Central memory CD8-positive, alpha-beta T cell (primary cell): ENCODE results near the gene PARP3.
"Not testable (repeated sequence)": the region's sequence is repeated elsewhere in the genome, so short reads cannot be mapped to it uniquely, and the experiment has no call there.

Experiments used
- ATAC-seq: fragments of 150-1000 bp; cut with Tn5 transposase; replicated peaks from 2 replicates; pipeline ENCODE4 v1.10.0; 2022; ENCODE audit warnings: mild to moderate bottlenecking, moderate FRiP score, moderate number of reproducible peaks; ENCODE audit not compliant: poor library complexity, severe bottlenecking; ENCODE audit errors: extremely low read depth
- DNase-seq, 2 donors: peaks; one replicate each; pipeline ENCODE4 v3.0.0; 2021; ENCODE audit warnings: low spot score in 2 of 2
- H3K27ac Mint-ChIP-seq: one replicate; pipeline ENCODE4 v1.8.0; 2022; ENCODE audit warnings: low read depth, mild to moderate bottlenecking, moderate library complexity, mixed read lengths
- H3K27me3 Mint-ChIP-seq: one replicate; pipeline ENCODE4 v1.8.0; 2022; ENCODE audit warnings: mixed read lengths
- H3K36me3 Mint-ChIP-seq: one replicate; pipeline ENCODE4 v1.8.0; 2022; ENCODE audit warnings: mild to moderate bottlenecking, moderate library complexity, mixed read lengths; ENCODE audit not compliant: insufficient read depth
- H3K4me1 Mint-ChIP-seq: one replicate; pipeline ENCODE4 v1.8.0; 2022; ENCODE audit warnings: mixed read lengths
- H3K4me3 Mint-ChIP-seq: one replicate; pipeline ENCODE4 v1.8.0; 2022; ENCODE audit warnings: mild to moderate bottlenecking, moderate library complexity, mixed read lengths
- H3K9me3 Mint-ChIP-seq: one replicate; pipeline ENCODE4 v1.8.0; 2022; ENCODE audit warnings: mixed read lengths

PARP3 gene

DNA sequence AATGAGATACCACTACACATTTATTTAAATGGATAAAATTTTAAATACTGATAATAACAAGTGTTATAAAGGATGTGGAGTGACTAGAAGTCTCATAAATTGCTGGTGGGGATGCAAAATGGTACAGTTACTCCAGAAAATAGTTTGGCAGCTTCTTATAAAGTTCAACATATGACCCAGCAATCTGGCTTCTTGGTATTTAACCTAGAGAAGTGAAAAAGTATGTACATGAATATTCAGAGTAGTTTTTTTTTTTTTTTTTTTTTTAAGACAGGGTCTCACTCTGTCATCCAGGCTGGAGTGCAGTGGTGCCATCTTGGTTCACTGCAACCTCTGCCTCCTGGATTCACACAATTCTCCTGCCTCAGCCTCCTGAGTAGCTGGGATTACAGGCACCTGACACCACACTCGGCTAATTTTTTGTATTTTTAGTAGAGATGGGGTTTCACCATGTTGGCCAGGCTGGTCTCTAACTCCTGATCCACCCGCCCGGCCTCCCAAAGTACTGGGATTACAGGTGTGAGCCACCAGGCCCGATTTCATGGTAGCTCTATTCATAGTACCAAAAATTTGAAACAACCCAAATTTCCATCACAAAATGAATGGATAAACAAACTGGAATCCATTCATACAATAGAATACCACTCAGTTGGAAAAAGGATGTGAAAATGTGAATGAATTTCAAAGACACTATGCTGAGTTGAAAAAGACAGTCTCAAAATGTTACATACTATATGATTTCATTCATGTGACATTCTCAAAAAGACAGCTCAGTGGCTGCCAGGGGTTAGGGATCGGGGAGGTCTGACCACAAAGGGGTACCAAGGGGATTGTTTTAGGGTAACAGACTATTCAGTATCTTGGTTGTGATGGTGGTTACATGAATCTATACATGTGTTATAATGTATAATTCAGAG is 14.8 kb upstream of the PARP3 start:
- no peak overlapping the region for H3K27ac Mint-ChIP-seq
- H3K27me3 Mint-ChIP-seq: peaks cover 4% of the 10 kb centered on the region
- H3K9me3 Mint-ChIP-seq: no peaks in the 10 kb centered on the region
- peaks cover 2% of the 10 kb centered on the region for H3K36me3 Mint-ChIP-seq
- H3K4me3 Mint-ChIP-seq: no peak overlapping the region
- ATAC-seq: no peak
- DNase-seq: no peak
- H3K4me1 Mint-ChIP-seq: no peaks in the 10 kb centered on the region

DNA sequence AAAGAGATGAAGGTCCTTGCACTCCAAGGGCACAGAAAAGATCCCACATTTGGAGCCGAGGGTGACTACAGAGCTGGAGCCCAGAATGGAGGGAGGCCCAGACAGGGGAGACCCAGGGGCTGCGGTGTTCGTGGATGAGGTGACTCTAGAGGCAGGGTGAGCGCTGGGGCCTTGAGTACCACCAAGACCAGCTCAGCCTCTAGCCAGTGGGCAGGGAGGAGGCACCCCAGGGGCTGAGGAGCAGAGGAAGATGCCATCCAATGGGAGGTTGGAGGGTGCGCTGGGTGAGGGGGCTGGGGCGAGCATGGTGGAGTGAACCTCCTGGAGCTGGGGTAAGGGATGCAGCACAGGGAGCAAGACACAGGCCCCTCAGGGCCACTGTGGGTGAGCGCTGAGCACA is 13.7 kb upstream of the PARP3 start:
- Mint-ChIP-seq H3K4me1 (no peaks in the 10 kb centered on the region), H3K9me3 (no peaks in the 10 kb centered on the region), H3K36me3 (peaks cover 2% of the 10 kb centered on the region), H3K27me3 (no peaks in the 10 kb centered on the region), H3K4me3 (no peak overlapping the region), H3K27ac (no peak overlapping the region)
- ATAC-seq (no peak), DNase-seq (no peak)

DNA sequence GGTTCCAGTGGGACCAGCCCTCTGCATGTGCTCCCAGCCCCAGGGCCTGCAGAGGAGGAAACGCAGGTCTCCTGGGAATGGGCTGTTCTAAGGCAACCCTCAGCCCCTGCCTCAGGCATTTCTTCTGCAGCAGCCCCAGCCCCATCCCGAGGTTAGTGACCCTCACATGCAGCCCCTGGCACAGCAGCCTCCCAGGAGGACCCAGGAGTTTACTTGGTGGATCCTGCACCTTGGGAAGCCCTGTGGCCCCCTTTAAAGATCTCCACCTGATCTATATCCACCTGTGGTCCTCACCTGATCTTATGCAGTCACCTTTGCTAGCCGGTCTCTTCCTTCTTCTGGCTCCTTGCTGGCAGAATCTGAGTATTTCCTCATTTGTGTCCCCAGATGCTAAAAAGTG is 13.2 kb upstream of the PARP3 start:
- H3K9me3 Mint-ChIP-seq, ATAC-seq, DNase-seq, H3K4me3 Mint-ChIP-seq, H3K36me3 Mint-ChIP-seq, H3K27me3 Mint-ChIP-seq, H3K27ac Mint-ChIP-seq, H3K4me1 Mint-ChIP-seq: not testable (repeated sequence)

DNA sequence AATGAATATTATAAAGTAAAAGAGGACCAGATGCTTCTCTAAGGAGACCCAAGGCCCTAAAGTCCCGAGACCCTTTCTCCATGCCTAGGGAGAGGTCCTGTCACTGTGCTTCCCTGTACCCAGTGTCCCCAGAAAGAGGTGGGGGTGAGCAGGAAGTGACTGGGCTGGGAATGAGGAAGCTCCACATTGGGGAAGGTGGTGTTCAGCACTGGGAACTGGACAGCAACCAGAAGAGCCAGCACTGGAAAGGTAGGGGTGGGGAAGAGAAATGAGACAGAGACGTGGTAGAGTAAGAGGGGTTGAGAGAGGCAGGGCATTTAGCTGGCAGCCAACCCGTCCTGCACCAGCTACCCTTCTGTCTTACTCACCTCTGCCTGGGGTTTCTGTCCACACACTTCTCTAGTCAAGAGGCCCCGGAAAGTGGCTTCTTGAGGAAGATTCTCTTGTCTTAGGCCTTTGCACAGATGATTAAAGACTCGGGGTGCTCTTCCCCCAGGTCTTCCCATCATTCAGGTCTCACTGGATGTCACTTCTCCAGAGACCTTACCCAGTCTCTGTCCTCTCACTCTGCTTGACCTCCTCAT is 12.7 kb upstream of the PARP3 start:
- ATAC-seq (no peak), DNase-seq (no peak)
- Mint-ChIP-seq H3K27ac (no peak overlapping the region), H3K4me1 (no peaks in the 10 kb centered on the region), H3K4me3 (no peak overlapping the region), H3K27me3 (no peaks in the 10 kb centered on the region), H3K9me3 (no peaks in the 10 kb centered on the region), H3K36me3 (peaks cover 6% of the 10 kb centered on the region)

DNA sequence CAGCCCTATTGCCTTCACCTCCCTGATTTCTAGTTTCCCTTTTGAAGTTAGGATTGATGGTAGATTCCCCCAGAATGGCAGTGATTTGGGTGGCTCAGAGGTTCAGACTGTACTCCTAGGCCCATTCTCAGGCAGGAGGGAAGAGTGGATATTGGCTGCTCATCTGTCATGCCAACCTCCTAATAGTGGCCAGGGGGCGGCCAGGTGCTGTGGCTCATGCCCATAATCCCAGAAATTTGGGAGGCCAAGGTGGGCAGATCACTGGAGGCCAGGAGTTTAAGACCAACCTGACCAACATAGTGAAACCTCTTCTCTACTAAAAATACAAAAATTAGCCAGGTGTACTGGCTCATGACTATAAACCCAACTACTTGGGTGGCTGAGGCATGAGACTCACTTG is 11.7 kb upstream of the PARP3 start:
- no peak for ATAC-seq
- no peak for DNase-seq
- no peaks in the 10 kb centered on the region for H3K4me1 Mint-ChIP-seq
- peaks cover 9% of the 10 kb centered on the region for H3K36me3 Mint-ChIP-seq
- no peaks in the 10 kb centered on the region for H3K27me3 Mint-ChIP-seq
- no peak overlapping the region for H3K27ac Mint-ChIP-seq
- H3K4me3 Mint-ChIP-seq: no peak overlapping the region
- H3K9me3 Mint-ChIP-seq: no peaks in the 10 kb centered on the region

DNA sequence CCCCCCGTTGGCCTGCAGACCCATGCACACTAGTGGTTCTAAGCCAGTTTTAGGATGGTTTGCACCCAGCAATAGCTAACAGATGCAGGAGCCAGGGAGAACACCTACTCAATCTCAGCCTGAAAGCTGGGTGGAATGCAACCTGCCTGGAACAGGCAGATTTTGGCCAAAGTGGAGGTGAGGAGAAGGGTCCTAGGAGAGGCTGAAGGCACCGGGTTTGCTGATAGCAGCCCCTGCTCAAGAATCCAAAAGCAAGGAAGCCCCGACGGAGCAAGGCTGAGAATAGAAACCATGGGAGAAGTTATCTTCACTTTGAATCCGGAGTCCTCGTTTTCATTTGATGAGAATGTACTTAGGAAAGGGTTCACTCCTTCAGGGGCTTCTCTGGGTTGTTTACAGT is 10.4 kb upstream of the PARP3 start:
- Mint-ChIP-seq H3K36me3 (peaks cover 14% of the 10 kb centered on the region), H3K27me3 (no peaks in the 10 kb centered on the region), H3K9me3 (no peaks in the 10 kb centered on the region), H3K4me3 (no peak overlapping the region), H3K27ac (no peak overlapping the region), H3K4me1 (no peaks in the 10 kb centered on the region)
- ATAC-seq (no peak), DNase-seq (no peak)

DNA sequence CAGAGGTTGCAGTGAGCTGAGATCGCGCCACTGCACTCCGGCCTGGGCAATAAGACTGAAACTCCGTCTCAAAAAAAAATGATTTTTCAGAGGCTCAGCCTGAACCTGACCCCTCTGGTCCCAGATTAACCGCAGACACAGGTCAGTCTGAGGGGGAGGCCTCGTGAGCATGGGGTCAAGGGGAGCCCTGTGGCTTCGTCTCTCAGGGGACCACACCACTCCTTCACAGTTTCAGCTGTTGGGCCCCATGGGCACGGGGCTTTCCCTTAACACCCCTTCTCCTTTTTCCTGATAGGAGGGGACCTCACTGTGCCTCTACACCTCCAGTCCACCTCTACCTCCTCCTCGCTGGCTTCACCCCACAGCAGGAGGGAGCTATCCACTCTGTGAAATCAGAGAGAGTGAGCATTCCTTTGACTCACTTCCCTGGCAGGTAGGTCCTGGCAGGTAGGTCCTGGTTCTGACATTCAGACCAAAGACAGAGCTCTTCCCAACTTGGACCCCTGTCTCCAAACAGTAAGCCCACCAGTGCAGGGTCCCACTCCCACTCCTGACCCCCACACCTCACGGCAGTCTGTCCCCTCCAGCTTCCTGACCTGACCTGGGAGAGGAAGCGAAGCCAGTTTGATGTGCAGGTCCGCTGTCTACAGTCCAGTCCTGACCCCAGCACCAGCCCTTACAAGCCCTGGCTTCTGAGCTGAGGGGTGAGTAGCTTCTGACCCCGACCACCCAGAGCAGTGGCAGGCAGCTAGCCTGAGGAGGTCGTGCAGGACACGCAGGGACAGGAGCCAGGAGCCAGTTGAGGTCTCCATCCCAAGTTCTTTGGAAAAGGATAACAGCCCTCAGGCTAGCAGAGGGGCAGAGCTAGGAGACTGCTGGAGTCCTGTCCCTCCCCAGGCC is 9.4 kb upstream of the PARP3 start:
- no peaks in the 10 kb centered on the region for H3K27me3 Mint-ChIP-seq
- H3K4me1 Mint-ChIP-seq: no peaks in the 10 kb centered on the region
- ATAC-seq (no peak), DNase-seq (no peak)
- no peaks in the 10 kb centered on the region for H3K9me3 Mint-ChIP-seq
- peaks cover 16% of the 10 kb centered on the region for H3K36me3 Mint-ChIP-seq
- no peak overlapping the region for H3K27ac Mint-ChIP-seq
- H3K4me3 Mint-ChIP-seq: no peak overlapping the region

DNA sequence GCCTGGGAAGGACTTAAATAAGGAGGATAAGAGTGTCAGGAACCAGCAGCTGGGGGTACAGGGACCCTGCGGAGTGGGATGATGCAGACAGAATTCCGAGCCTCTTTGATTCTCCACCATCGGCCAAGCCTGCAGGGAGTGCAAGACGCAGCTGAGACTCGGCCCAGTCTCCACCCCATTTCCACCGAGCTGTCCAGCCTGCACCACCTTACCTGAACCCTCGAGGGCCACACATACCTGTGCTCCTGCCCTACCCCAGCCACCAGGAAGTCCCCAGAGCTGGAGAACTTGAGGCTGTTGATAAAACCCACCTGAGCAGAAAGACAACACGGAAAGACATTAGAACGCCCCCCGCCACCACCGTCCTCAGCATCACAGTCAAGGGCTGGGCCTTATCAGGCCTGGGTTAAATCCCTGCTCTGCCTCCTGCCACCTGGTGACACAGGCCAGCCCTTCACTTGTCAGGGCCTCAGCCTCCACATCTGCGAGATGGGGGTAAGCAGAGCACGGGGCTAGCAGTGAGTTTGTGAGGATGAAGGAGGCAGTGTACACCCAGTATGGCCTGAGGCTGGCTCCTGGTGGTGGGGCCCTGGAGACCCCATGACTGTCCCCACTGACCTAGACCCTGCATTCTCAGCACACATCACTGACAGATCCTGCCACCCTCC is 8.6 kb upstream of the PARP3 start:
- no peak for ATAC-seq
- H3K36me3 Mint-ChIP-seq: peaks cover 19% of the 10 kb centered on the region

DNA sequence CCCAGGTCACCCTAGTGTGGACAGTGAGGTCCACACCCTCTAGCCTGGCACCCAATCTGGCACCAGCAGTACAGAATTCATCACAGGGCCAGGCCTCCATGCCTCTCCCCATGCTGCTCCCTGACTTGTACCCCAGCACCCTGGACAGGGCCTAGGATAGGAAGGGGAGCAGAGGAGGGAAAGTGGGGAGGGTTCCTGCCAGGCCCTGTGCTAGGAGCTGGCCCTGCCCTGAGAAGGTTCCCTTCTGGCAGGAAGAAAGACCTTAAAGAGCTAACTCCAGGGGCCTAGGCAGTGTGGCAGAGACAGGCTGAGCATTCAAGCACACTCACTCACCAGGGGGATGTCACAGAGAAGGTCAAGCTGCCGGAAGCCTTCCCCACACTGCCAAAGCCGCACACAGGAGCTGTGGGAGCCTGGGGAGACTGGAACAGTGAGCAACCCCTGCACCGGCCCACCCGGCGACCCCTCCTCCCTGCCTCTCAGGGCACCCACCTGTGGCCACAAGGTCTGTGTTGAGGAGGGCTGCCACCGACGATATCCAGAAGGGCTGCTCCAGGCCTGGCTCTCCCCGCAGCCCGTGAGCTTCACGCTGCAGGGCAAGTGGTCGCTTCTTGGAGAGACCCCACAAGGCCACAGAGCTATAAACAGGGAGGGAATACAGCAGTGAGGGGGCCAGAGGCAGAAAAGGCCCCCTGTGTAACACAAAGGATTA is 7.9 kb upstream of the PARP3 start:
- ATAC-seq: no peak
- no peak overlapping the region for H3K4me3 Mint-ChIP-seq
- peak in 1 of 2 donors; percentile 4 for DNase-seq
- H3K27ac Mint-ChIP-seq: no peak overlapping the region
- peaks cover 19% of the 10 kb centered on the region for H3K36me3 Mint-ChIP-seq
- H3K27me3 Mint-ChIP-seq: no peaks in the 10 kb centered on the region
- H3K9me3 Mint-ChIP-seq: no peaks in the 10 kb centered on the region
- peaks cover 4% of the 10 kb centered on the region for H3K4me1 Mint-ChIP-seq

More for the DNA sequence above, 8.6 kb upstream of the PARP3 start:
- H3K9me3 Mint-ChIP-seq: no peaks in the 10 kb centered on the region
- peak in 1 of 2 donors; percentile 6 for DNase-seq
- H3K27ac Mint-ChIP-seq: no peak overlapping the region
- H3K4me1 Mint-ChIP-seq: no peaks in the 10 kb centered on the region
- H3K27me3 Mint-ChIP-seq: no peaks in the 10 kb centered on the region
- H3K4me3 Mint-ChIP-seq: no peak overlapping the region

DNA sequence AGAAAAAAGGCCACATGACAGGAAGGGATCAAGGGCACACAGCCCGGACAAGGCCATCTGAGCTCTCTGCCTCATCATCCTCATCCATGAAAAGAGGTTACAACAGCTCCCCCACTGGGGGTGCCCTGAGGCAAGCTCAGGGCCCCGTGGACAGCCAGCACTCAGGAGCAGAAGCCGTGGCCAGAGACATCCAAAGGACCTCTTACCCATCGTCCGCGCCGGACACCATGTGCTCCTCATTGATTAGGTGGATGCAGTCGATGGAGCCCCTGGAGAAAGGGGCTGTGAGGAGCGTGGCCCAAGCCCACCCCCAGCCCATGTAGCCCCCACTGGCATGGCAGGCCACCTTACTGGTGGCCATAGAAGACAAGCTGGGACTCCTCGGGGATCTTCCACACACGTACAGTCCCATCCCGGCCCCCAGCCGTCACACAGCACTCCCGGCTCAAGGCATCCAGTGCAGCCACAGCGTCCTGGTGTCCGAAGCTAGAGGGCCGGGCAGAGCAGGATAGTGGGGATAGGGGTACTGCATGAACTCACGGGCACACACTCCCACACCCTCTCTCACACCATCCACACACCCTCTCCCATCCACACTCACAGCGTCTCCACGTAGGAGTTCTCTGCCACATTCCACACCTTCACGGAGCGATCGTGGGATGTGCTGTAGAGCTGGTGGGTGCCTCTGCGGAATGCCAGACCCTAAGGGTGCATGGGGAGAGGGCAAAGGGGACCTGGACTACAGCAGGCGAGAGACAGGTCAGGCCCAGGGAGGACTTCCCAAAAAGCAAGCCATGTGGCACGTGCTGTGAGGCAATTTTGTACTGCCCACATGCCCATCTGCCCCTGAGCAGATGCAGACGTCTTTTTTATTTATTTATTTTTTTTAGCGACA is 6.9 kb upstream of the PARP3 start:
- Mint-ChIP-seq H3K9me3 (no peaks in the 10 kb centered on the region), H3K27me3 (no peaks in the 10 kb centered on the region), H3K36me3 (peaks cover 20% of the 10 kb centered on the region), H3K27ac (no peak overlapping the region), H3K4me3 (no peak overlapping the region), H3K4me1 (peaks cover 7% of the 10 kb centered on the region)
- no peak for DNase-seq
- no peak for ATAC-seq
